Measurements from ENCODE around the gene BLNK. TPM values are rescaled to one million over a fixed set of nuclear protein-coding genes. Genes with fewer than 3 reads are reported as not detected.

BLNK gene
- total and polyA plus RNA-seq, 2 of the 13 experiments (the other 11 are each of a cell fraction or from before 2014, with no cell fraction given) = not detected

DNA sequence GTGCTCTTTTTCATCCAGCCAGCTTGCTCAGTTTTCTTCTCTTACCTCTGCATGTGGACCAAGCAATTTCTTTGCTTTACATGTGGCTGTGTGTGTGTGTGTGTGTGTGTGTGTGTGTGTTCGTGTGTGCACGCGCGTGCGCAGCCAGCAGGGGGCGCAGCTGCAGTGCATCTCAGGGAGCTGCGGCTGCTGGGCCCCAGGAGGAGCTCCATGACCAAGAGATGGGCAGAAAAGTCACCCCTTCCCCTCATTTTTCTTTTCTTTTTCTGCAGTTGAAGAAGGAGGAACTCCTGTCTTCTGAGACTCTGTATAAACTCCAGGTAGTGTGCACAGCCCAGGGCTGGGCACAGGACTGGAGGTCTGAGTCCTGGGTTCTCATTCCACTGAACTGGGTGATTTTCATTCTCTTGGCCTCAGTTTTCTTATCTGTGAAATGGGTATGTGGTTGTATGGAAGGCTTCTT, 41.8 kb downstream of the BLNK start (continued):
- TF ChIP-seq, protein P1, sequence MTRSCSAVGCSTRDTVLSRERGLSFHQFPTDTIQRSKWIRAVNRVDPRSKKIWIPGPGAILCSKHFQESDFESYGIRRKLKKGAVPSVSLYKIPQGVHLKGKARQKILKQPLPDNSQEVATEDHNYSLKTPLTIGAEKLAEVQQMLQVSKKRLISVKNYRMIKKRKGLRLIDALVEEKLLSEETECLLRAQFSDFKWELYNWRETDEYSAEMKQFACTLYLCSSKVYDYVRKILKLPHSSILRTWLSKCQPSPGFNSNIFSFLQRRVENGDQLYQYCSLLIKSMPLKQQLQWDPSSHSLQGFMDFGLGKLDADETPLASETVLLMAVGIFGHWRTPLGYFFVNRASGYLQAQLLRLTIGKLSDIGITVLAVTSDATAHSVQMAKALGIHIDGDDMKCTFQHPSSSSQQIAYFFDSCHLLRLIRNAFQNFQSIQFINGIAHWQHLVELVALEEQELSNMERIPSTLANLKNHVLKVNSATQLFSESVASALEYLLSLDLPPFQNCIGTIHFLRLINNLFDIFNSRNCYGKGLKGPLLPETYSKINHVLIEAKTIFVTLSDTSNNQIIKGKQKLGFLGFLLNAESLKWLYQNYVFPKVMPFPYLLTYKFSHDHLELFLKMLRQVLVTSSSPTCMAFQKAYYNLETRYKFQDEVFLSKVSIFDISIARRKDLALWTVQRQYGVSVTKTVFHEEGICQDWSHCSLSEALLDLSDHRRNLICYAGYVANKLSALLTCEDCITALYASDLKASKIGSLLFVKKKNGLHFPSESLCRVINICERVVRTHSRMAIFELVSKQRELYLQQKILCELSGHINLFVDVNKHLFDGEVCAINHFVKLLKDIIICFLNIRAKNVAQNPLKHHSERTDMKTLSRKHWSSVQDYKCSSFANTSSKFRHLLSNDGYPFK (CRISPR knock-in tag; IDR thresholded peaks at IDR 0.05; ENCODE audit: borderline replicate concordance) = no peak
- TF ChIP-seq ZBTB20 (CRISPR knock-in tag; IDR thresholded peaks at IDR 0.05; ENCODE audit: borderline replicate concordance, low read depth) (no peak), ZNF552 (CRISPR knock-in tag; IDR thresholded peaks at IDR 0.05; ENCODE audit: borderline replicate concordance) (no peak), RFXANK (CRISPR knock-in tag; IDR thresholded peaks at IDR 0.05) (no peak), ZNF205 (CRISPR knock-in tag; IDR thresholded peaks at IDR 0.05) (no peak), ETV6 (CRISPR knock-in tag; conservative IDR thresholded peaks at IDR 0.05) (no peak), ZNF703 (CRISPR knock-in tag; IDR thresholded peaks at IDR 0.05; ENCODE audit: borderline replicate concordance) (no peak), CCAR2 (optimal IDR thresholded peaks at IDR 0.05; ENCODE audit: low read depth, low read length) (no peak), PAX8 (CRISPR knock-in tag; IDR thresholded peaks at IDR 0.05; ENCODE audit: borderline replicate concordance) (no peak), ZNF263 (CRISPR knock-in tag; IDR thresholded peaks at IDR 0.05) (no peak), ZNF350 (CRISPR knock-in tag; IDR thresholded peaks at IDR 0.05; ENCODE audit: borderline replicate concordance, low read depth) (no peak), HNRNPUL1 (IDR thresholded peaks at IDR 0.05; ENCODE audit: low read depth, low read length) (no peak), TBL1XR1 (IDR thresholded peaks at IDR 0.05; ENCODE audit: borderline replicate concordance, low read length, partially characterized antibody) (no peak), JARID2 (CRISPR knock-in tag; IDR thresholded peaks at IDR 0.05; ENCODE audit: insufficient replicate concordance) (no peak), NFIC (IDR thresholded peaks at IDR 0.05; ENCODE audit: low read length) (no peak), PCBP1 (IDR thresholded peaks at IDR 0.05; ENCODE audit: borderline replicate concordance, low read depth, low read length) (no peak), ZNF709 (CRISPR knock-in tag; IDR thresholded peaks at IDR 0.05) (no peak), ZNF879 (CRISPR knock-in tag; IDR thresholded peaks at IDR 0.05) (no peak), ONECUT2 (CRISPR knock-in tag; IDR thresholded peaks at IDR 0.05) (no peak)
- TF ChIP-seq, protein P2, sequence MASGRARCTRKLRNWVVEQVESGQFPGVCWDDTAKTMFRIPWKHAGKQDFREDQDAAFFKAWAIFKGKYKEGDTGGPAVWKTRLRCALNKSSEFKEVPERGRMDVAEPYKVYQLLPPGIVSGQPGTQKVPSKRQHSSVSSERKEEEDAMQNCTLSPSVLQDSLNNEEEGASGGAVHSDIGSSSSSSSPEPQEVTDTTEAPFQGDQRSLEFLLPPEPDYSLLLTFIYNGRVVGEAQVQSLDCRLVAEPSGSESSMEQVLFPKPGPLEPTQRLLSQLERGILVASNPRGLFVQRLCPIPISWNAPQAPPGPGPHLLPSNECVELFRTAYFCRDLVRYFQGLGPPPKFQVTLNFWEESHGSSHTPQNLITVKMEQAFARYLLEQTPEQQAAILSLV (CRISPR knock-in tag; IDR thresholded peaks at IDR 0.05; ENCODE audit: borderline replicate concordance) = no peak
- TF ChIP-seq, protein P3, sequence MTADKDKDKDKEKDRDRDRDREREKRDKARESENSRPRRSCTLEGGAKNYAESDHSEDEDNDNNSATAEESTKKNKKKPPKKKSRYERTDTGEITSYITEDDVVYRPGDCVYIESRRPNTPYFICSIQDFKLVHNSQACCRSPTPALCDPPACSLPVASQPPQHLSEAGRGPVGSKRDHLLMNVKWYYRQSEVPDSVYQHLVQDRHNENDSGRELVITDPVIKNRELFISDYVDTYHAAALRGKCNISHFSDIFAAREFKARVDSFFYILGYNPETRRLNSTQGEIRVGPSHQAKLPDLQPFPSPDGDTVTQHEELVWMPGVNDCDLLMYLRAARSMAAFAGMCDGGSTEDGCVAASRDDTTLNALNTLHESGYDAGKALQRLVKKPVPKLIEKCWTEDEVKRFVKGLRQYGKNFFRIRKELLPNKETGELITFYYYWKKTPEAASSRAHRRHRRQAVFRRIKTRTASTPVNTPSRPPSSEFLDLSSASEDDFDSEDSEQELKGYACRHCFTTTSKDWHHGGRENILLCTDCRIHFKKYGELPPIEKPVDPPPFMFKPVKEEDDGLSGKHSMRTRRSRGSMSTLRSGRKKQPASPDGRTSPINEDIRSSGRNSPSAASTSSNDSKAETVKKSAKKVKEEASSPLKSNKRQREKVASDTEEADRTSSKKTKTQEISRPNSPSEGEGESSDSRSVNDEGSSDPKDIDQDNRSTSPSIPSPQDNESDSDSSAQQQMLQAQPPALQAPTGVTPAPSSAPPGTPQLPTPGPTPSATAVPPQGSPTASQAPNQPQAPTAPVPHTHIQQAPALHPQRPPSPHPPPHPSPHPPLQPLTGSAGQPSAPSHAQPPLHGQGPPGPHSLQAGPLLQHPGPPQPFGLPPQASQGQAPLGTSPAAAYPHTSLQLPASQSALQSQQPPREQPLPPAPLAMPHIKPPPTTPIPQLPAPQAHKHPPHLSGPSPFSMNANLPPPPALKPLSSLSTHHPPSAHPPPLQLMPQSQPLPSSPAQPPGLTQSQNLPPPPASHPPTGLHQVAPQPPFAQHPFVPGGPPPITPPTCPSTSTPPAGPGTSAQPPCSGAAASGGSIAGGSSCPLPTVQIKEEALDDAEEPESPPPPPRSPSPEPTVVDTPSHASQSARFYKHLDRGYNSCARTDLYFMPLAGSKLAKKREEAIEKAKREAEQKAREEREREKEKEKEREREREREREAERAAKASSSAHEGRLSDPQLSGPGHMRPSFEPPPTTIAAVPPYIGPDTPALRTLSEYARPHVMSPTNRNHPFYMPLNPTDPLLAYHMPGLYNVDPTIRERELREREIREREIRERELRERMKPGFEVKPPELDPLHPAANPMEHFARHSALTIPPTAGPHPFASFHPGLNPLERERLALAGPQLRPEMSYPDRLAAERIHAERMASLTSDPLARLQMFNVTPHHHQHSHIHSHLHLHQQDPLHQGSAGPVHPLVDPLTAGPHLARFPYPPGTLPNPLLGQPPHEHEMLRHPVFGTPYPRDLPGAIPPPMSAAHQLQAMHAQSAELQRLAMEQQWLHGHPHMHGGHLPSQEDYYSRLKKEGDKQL (CRISPR knock-in tag; IDR thresholded peaks at IDR 0.05; ENCODE audit: low read depth) = no peak
